ENCODE measurements around the gene PET100.
A peak's percentile ranks its signal among the peaks of the same experiment; 100 is the strongest.

Gene PET100

DNA sequence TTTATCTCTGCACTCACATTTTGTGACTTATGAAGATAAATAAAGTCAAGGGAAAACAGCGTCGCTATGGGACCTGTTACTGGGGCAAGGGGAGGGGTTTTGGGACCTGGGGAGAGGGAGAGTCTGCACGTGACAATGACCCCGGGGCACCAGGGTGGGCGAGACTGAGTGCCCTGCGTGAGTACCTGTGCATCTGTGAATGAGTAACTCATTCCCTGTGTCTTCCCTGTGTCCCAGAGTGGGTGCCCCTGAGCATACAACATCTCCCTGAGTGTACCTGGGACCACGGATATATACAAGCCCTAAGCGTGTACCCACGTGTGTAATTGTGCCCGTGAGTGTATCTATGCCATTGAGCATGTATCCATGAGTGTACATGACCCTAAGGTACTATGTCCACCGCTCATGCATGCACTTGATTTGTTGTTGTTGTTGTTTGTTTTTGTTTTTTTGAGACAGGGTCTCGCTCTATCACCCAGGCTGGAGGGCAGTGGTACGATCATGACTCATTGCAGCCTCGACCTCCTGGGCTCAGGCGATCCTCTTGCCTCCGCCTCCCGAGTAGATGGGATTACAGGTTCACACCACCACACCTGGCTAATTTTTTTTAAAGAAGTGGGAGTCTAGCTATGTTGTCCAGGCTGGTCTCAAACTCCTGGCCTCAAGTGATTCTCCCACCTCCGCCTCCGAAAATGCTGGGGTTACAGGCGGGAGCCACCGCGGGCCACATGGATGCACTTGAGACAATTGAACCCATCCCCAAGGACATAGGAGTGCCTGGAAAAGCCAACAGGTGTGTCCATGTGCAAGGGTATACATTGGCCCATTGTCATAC is 50.4 kb downstream of the PET100 start:
- no peak for DNase-seq (ENCODE audit: low spot score)

DNA sequence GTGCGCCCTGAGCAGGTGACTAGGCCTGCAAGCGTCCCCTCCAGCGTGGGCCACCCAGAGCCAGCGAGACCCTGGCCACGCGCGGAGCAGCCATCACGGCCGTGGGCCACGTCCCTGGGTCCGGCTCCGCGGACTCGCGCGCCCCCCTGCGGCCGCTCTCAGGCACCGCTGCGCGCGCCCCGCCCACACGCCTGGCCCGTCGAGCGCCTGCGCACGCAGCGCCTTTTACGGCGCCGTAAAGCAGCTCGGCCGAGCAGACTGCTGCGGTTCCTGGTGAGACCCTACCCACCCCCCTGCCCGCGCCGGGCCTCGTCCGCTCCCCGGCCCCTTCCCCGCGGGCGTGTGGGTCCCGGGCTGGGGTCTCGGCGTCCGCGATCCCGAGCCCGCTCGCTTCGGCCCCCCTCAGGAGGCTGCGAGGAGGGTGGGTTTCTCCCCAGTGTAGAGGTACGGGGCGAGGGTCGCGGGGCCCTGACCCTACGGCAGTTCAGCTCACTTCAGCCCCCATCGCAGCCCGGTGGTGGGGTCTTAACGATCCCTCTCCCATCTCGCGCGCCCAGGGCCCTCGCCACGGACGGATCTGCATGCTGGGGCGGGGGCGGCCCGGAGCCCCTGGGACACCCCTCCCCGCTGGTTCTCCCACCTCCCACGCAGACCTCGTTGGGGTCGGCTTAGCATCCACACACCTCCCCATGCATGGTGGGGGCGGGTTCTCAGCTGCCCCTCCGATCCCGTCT is 51.2 kb downstream of the PET100 start, which contains the start of gene TRAPPC5:
TRAPPC5 (plus strand) TSS at position 228 of the 734 bp plus-strand sequence. CDS start 1,421 bp downstream, outside the sequence.
- DNase-seq (ENCODE audit: low spot score): peak; percentile 96

Data from iPS-NIHi11 (cell line).